Adipose tissue (tissue), 3 donors: ENCODE results near the gene SCD. TPM values are rescaled to one million over a fixed set of nuclear protein-coding genes. Genes with fewer than 3 reads are reported as not detected.
"Not testable (repeated sequence)": the region's sequence is repeated elsewhere in the genome, so short reads cannot be mapped to it uniquely, and the experiment has no call there.

Experiments
- H3K27ac ChIP-seq: one replicate; pipeline ENCODE4 v1.5.1; 2013; ENCODE audit warnings: low read depth, low read length
- WGBS, 3 donors: extraction: QIAGEN DNeasy Blood & Tissue Kit; methylation state at CpG; one replicate each; pipeline ENCODE4 v1.1.7; 2013; 5-methylcytosine and 5-hydroxymethylcytosine counted together
- polyA plus RNA-seq, 3 donors: library from polyadenylated mRNA; stranded (reverse); fragments of 200-250 nt; gene quantifications; one replicate each; pipeline ENCODE4 v1.2.3, GENCODE V29; 2013
- donor health status: healthy with polysubstance abuse.
- donor health status: Bipolar disorder and iron deficiency.
- donor health status: healthy.

Gene SCD
- polyA plus RNA-seq, 3 donors: 132 to 934 (median 391) TPM

DNA sequence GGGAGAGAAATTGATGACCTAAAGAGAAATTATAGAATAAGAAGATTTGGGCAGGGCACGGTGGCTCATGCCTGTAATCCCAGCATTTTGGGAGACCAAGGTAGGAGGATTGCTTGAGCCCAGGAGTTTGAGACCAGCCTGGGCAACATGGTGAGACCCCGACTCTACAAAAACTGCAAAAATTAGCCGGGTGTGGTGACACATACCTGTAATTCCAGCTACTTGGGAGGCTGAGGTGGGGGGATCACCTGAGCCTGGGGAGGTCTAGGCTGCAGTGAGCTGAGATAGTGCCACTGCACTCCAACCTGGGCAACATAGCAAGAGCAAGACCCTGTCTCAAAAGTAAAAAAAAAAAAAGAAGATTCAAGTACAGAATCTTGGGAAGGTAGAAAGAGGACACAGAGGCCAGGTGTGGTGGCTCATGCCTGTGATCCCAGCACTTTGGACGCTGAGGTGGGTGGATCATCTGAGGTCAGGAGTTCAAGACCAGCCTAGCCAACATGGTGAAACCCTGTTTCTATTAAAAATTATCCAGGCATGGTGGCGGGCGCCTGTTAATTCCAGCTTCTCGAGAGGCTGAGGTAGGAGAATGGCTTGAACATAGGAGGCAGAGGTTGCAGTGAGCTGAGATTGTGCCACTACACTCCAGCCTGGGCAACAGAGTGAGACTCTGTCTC, 27.8 kb downstream of the SCD start:
- WGBS, 3 donors: 69 to 85% (median 83%) methylated on average over 7 of the region's 7 CpGs
- H3K27ac ChIP-seq: not testable (repeated sequence)

DNA sequence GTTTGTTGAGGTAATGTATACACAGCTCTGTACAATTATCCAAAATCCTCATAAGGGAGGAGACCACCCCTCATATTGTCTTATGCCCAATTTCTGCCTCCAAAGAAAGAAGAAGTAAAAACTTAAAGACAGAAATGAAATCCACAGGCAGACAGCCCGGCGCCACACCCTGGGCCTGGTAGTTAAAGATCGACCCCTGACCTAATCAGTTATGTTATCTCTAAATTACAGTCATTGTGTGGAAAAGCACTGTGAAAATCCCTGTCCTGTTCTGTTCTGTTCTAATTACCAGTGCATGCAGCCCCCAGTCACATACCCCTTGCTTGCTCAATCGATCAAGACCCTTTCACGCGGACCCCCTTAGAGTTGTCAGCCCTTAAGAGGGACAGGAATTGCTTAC, 29.6 kb downstream of the SCD start:
- WGBS, 3 donors: 79 to 85% (median 83%) methylated on average over 6 of the region's 6 CpGs
- not testable (repeated sequence) for H3K27ac ChIP-seq

DNA sequence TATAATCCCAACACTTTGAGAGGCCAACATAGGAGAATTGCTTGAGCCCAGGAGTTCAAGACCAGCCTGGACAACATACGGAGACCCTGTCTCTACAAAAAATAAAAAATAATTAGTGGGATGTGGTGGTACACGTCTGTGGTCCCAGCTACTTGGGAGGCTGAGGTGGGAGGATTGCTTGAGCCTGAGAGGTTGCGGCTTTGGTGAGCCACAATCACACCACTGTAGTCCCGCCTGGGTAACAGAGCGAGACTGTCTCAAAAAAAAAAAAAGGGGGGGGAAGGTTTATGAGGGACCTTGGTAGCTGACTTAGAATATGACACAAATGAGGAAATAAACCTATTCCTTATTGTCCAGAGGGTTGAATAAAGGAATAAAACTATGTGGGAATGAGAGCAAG, 30.8 kb downstream of the SCD start:
- H3K27ac ChIP-seq: no peak overlapping the region
- WGBS, 3 donors: 88 to 96% (median 93%) methylated on average over 5 of the region's 5 CpGs

DNA sequence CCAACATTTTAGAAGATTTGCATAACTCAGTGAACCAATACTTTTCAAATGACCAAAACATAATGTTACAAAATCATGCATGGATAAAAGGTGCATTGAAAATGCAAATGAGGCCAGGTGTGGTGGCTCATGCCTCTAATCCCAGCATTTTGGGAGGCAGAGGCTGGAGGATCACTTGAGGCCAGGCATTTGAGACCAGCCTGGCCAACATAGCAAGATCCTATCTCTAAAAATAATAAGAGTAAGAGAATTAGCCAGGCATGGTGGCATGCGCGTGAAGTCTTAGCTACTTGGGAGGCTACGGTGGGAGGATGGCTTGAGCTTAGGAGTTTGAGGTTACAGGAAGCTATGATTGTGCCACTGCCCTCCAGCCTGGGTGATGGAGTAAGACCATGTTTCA, 33.4 kb downstream of the SCD start:
- WGBS, 3 donors: 78 to 97% (median 80%) methylated on average over 3 of the region's 3 CpGs
- H3K27ac ChIP-seq: no peak overlapping the region

DNA sequence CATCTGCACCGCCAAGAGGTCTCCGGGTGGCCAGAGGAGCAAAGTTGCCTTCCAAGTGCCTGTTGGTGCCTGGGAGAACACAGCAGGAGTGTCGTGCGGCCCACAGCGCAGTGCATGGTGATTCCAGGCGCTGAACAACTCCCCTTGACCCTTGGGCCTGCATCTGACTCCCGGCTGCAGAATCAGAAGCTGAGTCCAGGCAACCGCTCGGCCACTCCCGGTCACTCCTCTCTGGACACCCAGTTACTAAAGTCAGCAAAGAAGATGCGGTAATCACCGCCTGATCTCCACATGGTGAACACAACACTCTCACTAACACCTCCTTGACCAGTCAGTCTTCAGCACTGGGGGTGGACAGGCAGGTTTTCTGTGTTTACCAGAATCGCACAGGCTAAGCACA, 35.5 kb downstream of the SCD start:
- H3K27ac ChIP-seq: no peak overlapping the region
- WGBS, 3 donors: 94 to 98% (median 94%) methylated on average over 13 of the region's 13 CpGs

DNA sequence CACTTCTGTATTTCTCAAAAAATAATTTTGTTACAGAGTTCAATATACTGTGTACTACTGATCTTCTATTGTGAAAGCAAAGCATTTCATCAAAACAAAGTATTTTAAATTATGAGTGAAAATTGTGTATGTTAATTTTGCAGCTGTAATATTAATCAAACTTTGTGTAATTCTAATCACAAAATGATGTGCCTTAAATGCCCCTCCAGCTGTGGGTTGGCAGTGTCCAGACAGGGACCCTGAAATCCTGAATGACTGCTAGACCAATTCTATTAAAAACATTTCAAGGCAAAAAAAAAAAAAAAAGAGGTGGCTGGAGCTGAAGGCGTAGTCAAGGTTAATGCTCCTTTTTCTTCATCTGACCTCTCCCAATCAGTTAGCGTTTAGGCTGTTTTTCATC, 36.2 kb downstream of the SCD start:
- H3K27ac ChIP-seq: no peak overlapping the region
- WGBS, 3 donors: 85 to 100% (median 88%) methylated on average over 2 of the region's 2 CpGs

DNA sequence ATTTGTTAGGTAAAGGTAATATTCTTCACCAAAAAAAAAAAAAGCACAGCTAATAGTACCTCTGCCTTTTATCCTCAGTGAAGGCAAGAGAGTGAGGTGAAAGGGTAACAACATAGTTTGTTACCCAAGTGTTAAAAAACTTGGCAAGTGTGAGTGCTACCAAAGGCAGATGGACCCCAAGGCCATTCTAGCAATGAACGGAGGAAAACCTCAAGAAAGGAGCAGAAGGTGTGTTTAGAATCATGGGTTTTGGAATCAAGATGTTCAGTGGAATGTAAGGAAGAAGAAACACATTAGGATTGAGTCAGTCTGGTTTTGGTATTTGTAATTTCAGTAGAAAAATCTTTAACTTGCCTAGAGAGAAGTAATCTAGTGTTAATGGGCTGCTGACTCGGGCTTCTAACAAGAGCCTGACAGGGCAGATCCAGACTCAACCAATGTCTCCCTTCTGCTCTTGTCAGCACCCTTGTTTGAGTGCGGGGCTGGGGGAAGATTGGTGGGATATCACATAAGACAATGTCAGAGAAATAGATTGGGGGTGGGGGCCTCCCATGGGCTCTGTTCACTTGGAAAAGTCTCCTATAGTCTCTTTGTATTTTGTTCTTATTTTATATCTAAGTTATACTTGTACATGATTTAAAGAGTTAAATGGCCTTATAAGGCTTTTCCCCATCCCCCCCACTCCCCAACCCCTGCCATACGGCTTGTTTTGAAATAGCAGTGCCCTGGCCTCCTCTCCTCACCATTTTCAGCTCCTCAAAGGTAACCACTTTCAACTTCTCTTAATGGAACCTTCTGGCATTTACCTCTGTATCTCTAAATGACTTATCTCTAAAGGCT, 44.4 kb downstream of the SCD start:
- whole genome bisulfite sequencing, 3 donors: 69 to 77% (median 74%) methylated on average over 4 of the region's 4 CpGs
- H3K27ac ChIP-seq: no peak overlapping the region

DNA sequence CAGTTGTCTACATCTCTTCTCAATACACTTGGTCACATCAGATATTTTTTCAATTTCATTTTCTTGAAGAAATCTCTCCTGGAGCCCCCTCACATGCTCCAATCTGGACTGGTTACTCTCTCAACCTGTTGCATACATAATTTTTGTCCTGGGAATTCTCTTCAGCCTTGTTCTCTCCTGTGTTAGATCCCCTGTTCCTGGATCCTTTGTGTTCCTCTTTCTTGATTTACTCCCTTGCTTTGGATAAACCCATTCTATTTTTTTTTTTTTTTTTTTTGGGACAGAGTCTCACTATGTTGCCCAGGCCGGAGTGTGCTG, 45.6 kb downstream of the SCD start:
- 87 to 100% (median 100%) methylated on average over 1 of the region's 1 CpG for WGBS, 3 donors
- no peak overlapping the region for H3K27ac ChIP-seq

DNA sequence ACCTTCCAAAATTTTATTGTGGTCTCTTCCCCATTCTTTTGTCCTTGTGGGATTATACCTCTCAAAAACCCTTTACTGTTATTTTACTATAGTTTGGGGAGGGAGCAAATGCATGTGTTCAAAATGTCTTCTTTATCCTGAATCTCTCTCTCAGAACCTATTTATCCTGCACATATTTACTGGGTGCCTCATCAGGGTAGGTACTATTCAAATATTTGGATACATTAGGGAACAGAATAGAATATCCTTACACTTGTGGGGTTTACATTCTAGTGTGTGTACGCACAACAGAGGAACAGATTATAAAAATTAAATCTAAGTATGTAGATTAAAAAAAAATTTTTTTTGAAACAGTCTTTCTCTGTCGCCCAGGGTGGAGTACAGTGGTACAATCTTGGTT, 48.6 kb downstream of the SCD start:
- H3K27ac ChIP-seq: no peak overlapping the region
- WGBS, 3 donors: 94 to 95% (median 94%) methylated on average over 2 of the region's 2 CpGs

DNA sequence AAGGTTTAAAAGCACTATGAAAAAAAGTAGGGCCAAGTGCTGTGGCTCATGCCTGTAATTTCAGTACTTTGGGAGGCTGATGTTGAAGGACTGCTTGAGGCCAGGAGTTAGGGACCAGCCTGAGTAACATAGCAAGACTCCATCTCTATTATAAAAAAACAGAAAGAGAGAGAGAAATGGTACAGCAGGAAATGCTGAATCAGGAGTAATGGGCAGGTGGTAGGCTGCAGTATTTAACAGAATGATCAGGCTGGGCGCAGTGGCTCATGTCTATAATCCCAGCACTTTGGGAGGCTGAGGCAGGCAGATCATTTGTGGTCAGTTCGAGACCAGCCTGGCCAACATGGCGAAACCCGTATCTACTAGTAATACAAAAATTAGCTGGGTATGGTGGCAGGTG, 49.6 kb downstream of the SCD start:
- no peak overlapping the region for H3K27ac ChIP-seq
- 89 to 99% (median 95%) methylated on average over 4 of the region's 4 CpGs for WGBS, 3 donors

DNA sequence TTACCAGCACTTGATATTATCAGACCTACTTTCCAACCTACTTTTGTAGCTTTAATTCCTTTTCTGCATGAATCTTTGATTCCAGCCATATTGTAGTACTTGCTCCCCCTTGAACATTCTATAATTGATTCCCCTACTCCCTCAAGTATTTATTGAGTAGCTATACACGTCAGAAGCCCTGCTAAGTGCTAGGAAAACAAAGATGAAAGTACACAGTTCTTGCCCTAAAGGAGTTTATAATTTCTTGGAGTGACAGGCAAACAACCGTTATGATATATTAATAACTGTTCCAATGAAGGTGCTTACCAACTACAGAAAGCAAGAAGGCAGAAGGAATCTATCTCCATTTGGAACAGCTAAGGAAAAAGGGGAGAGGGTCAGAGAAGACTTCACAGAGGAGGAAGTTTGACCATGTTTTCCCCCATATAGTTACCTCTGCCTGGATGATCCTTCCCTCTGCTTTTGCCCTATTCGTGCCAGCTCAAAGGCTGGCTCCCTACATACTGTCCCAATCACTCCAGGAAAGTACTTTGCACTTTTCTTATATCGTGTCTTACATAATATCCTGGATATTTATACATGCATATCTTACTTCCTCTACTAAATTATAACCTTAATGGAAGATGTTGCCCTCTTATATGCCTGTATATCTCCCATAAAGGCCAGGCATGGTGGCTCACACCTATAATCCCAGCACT, 54.7 kb downstream of the SCD start:
- 70 to 73% (median 72%) methylated on average over 4 of the region's 4 CpGs for WGBS, 3 donors
- no peak overlapping the region for H3K27ac ChIP-seq

DNA sequence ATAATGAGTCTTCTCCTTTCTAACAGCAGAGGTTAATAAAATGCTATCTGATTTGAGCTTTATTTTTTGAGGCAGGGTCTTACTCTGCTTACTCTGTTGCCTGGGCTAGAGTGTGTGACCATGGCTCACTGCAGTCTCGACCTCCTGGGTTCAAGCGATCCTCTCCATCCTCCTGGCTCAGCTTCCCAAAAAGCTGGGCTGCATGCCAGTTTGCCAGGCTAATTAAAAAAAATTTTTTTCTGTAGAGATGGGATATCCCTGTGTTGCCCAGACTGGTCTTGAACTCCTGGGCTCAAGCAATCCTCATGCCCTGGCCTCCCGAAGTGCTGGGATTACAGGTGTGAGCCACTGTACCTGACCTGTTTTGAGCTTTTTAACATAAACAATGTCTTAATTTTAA, 56.7 kb downstream of the SCD start:
- WGBS, 3 donors: 71 to 84% (median 78%) methylated on average over 3 of the region's 3 CpGs
- no peak overlapping the region for H3K27ac ChIP-seq

DNA sequence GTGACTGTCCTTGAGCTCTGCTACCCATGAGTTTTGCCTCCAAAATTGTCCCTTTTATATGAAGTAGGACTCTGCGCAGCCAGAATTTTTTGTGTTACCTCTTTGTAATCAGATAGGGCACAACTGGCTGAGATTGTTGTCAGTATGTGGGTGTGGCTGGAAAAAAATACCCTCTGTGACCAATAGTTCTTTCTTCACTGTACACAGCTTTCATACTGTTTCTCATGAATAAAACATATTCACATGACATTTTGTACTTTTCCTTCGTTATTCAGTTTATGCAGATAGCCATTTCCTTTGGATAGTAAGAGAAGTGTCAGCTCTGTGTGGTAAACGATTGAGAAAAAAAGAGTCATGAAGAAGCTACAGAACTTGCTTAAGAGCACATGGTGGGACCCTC, 66.1 kb downstream of the SCD start:
- 75 to 79% (median 76%) methylated on average over 3 of the region's 3 CpGs for WGBS, 3 donors
- H3K27ac ChIP-seq: no peak overlapping the region

Other genes with a start within 250 kb of the SCD start
- 10 to 100 TPM; 10.9 to 22.7 (median 11.2) TPM for gene ERLIN1, start 161.2 kb upstream of the SCD start, polyA plus RNA-seq
- gene CHUK, start 117.6 kb upstream of the SCD start, polyA plus RNA-seq: 10 to 100 TPM in 2 of 3 donors, 1 to 10 TPM in 1; 4.7 to 16.2 (median 13.6) TPM
- gene CWF19L1, start 79.6 kb upstream of the SCD start, polyA plus RNA-seq: 10 to 100 TPM in 2 of 3 donors, 1 to 10 TPM in 1; 9.7 to 16.3 (median 14.7) TPM
- gene BLOC1S2, start 60.6 kb upstream of the SCD start, polyA plus RNA-seq: 10 to 100 TPM; 18.4 to 53.8 (median 30.4) TPM
- gene PKD2L1, start 17.0 kb upstream of the SCD start, polyA plus RNA-seq: under 1 TPM in 1 of 3 donors, not detected in 2; 0.34 TPM
- under 1 TPM in 2 of 3 donors, not detected in 1; 0.03 to 0.21 TPM for gene WNT8B, start 115.8 kb downstream of the SCD start, polyA plus RNA-seq
- gene SEC31B, start 172.6 kb downstream of the SCD start, polyA plus RNA-seq: 1 to 10 TPM; 3.1 to 9.5 (median 8.3) TPM
- gene NDUFB8, start 182.6 kb downstream of the SCD start, polyA plus RNA-seq: 100 to 1,000 TPM; 140 to 379 (median 306) TPM
- 1 to 10 TPM; 4.8 to 9.4 (median 7.3) TPM for gene HIF1AN, start 188.7 kb downstream of the SCD start, polyA plus RNA-seq